Activated CD4-positive, alpha-beta T cell treated with anti-CD3 and anti-CD28 coated beads, Interleukin-2, amount 10 ng/mL, durations not matched to agents 24 days and 14 days (primary cell): ENCODE results near the gene CALCOCO1. TPM values are rescaled to one million over a fixed set of nuclear protein-coding genes. Genes with fewer than 3 reads are reported as not detected.

Experiments
- DNase-seq: peaks from one replicate; pipeline ENCODE4 v3.0.0; 2022
- H3K27ac Mint-ChIP-seq: one replicate; pipeline ENCODE4 v1.8.0; 2022; ENCODE audit warnings: mild to moderate bottlenecking, mixed read lengths
- H3K27me3 Mint-ChIP-seq: one replicate; pipeline ENCODE4 v1.8.0; 2022; ENCODE audit warnings: mixed read lengths
- H3K36me3 Mint-ChIP-seq: one replicate; pipeline ENCODE4 v1.8.0; 2022; ENCODE audit warnings: low read depth, mild to moderate bottlenecking, mixed read lengths
- H3K4me1 Mint-ChIP-seq: one replicate; pipeline ENCODE4 v1.8.0; 2021; ENCODE audit warnings: mixed read lengths
- H3K4me3 Mint-ChIP-seq: one replicate; pipeline ENCODE4 v1.8.0; 2022; ENCODE audit warnings: mild to moderate bottlenecking, moderate library complexity, mixed read lengths
- H3K9me3 Mint-ChIP-seq: one replicate; pipeline ENCODE4 v1.8.0; 2021; ENCODE audit warnings: mixed read lengths
- intact Hi-C: fragments of 100-400 bp; cut with micrococcal nuclease; formaldehyde crosslinking; loops from one replicate; pipeline ENCODE4 v1.15.1; 2023
- total RNA-seq: library from RNA; stranded (reverse); gene quantifications from 2 replicates; pipeline ENCODE4 v1.2.3, GENCODE V29; 2022

The CALCOCO1 gene
- total RNA-seq, 1 donor from 2014 or later, result 15.2 TPM

DNA sequence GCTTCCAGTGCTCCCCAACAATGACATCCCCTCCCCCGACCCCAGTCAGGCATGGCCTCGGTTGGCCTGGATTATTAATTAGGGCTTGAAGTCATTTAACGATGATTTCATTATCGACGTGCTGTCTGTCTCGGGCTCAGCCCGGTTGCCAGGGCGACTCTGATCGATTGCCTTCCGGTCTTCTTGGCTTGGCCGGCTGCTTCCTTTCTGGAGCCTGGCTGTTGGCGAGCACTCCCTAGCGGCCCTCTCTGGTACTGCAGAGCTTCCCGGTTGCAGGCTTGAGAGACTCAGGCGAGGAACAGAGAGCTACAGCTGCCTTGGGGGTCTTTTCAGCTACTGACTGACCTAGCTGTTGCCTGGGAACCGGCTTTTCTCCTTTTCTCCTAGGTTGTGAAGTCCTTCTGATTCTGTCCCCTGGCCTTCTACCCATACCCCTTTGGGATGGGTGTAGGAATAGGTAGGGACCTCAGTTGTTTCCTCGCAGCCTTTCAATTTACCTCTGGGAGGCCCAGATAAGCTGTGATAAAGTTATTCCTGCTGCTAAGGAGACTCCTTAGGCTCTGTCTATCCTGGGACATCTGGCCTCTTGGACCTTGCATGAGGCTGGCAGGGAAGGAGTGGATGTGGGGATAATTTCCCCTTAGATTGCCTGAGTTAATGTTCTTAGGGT is 30.0 kb upstream of the CALCOCO1 start:
- Mint-ChIP-seq H3K9me3 (no peaks in the 10 kb centered on the region), H3K27ac (peak overlapping the region; percentile 52), H3K4me3 (peak overlapping the region; percentile 43), H3K27me3 (peaks cover 37% of the 10 kb centered on the region), H3K4me1 (peaks cover 32% of the 10 kb centered on the region), H3K36me3 (no peaks in the 10 kb centered on the region)
- peak; percentile 95 for DNase-seq
- intact Hi-C loops, result loop anchor here (1.0 to 5.0 kb wide), 2 partner anchors 11 to 130 kb away; partner anchors contain the start of gene ATF7

DNA sequence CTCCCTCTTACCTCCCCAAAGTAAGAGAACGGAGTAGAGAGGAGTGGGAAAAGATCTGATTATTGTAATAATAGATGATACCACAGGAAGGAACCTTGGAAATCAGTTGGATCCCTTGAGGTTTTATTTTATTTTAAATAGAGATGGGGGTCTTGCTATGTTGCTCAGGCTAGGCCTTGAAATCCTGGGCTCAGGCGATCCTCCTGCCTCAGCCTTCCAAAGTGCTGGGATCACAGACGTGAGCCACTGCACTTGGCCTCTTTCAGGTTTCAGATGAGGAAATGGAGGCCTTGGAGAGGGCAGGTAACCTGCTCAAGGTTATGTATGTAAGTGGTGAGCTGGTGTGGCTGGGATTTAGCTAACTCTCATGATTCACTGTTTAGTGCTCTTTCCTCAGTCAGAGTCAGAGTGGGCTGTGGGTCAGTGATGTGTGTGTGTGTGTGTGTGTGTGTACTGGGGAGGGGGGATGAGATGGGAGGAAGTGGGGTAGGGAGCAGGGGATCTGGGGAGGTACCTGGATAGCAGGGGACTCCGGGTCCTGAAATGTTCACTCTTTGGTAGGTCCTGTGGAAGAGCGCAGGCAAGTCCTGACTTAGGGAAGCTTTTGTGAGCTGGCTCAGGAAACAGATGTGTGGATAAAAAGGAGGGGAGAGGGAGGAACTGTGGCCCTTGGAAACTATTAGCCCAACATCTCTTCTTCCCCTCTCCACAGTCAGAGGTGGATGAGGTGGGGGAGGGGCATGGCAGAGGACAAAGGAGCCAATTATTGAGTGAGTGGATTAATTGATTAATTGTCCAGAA is 29.2 kb upstream of the CALCOCO1 start:
- Mint-ChIP-seq H3K4me3 (peak overlapping the region; percentile 12), H3K27ac (peak overlapping the region; percentile 68)
- DNase-seq, result no peak

DNA sequence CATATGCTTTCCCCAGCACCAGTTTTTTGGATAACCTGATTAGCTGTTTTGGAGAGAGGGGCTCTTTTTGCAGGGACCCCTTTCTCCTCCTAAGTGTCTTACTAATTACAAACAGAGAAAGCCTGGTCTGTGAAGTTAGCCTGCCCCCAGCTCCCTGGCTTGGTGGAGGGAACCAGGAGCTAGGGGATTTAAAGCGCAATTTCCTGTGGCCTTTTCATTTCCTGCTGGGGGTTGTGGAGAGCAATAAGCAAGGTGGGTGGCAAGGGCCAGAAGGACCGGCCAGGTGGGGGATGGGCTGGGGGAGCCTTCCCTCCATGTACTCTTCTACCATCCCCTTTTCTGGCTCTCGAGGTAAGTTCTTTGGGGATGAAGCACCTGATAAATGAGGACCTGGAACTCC is 28.6 kb upstream of the CALCOCO1 start:
- H3K4me1 Mint-ChIP-seq, result peaks cover 33% of the 10 kb centered on the region
- H3K27me3 Mint-ChIP-seq, result peaks cover 32% of the 10 kb centered on the region
- no peak overlapping the region for H3K27ac Mint-ChIP-seq
- DNase-seq, result no peak
- H3K36me3 Mint-ChIP-seq, result no peaks in the 10 kb centered on the region
- peak overlapping the region; percentile 11 for H3K4me3 Mint-ChIP-seq
- H3K9me3 Mint-ChIP-seq, result no peaks in the 10 kb centered on the region
- intact Hi-C loops, result loop anchor here (5.0 kb wide), 1 partner anchor 129 kb away; the partner anchor contains the start of gene ATF7

More for the DNA sequence above, 29.2 kb upstream of the CALCOCO1 start:
- Mint-ChIP-seq H3K9me3 (no peaks in the 10 kb centered on the region), H3K36me3 (no peaks in the 10 kb centered on the region), H3K4me1 (peaks cover 33% of the 10 kb centered on the region), H3K27me3 (peaks cover 36% of the 10 kb centered on the region)
- intact Hi-C loops, result loop anchor here (1.0 to 5.0 kb wide), 2 partner anchors 10 to 129 kb away; partner anchors contain the start of gene ATF7

DNA sequence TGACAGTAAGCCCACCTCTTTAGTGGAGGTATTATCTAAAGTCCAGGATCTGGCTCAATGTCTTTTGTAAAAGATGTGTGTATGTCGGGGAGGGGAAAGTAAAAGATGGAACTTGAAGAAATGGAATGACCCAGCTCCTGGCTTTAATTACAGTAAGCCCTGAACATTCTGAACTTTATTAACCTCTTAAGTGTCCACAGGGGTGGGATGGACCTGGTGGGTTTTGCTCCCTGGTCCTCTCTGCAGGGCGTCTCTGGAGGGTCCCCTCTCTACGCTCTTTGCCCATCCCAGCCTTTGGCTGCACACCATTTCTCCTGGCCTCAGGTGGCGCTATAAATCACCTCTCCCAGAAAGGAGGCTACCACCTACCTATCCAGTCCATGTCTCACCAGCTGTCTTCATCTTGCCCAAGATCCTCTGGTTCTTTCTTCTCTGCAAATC is 28.2 kb upstream of the CALCOCO1 start:
- Mint-ChIP-seq H3K27ac (no peak overlapping the region), H3K27me3 (peaks cover 29% of the 10 kb centered on the region), H3K9me3 (no peaks in the 10 kb centered on the region), H3K4me1 (peaks cover 33% of the 10 kb centered on the region), H3K36me3 (no peaks in the 10 kb centered on the region), H3K4me3 (no peak overlapping the region)
- intact Hi-C loops, result loop anchor here (5.0 kb wide), 1 partner anchor 128 kb away; the partner anchor contains the start of gene ATF7
- DNase-seq, result no peak

DNA sequence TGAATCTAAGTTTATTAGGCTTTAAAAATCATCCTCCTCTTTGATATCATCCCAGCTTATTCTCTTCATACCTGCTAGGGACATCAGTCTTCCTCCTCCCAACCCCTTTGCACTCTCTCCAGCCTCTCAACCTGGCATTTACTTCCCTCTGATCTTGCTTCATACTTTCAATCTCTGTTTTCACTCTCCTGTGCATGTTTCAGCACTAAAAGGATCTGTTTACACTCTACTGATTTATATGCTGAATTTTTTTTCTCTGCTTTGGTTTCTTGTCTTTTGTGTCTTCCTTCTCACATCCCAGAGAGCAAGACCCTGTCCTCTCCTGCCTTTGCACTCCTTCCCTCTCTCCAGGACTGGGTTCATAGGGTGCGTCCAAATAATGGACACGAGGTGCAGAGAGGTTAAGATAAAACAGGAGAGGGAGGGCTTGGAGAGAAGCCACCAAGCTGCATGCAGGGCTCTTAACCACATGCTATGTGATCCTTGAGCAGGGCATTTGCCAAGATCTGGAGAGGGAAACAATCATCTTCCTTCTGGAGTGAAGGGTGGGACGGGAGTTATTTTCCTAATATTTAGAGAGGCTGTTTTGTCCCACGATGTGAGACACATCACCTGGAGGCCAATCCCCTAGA is 27.5 kb upstream of the CALCOCO1 start:
- no peak for DNase-seq
- no peak overlapping the region for H3K4me3 Mint-ChIP-seq
- H3K27ac Mint-ChIP-seq, result no peak overlapping the region
- H3K4me1 Mint-ChIP-seq, result peaks cover 33% of the 10 kb centered on the region
- no peaks in the 10 kb centered on the region for H3K36me3 Mint-ChIP-seq
- peaks cover 24% of the 10 kb centered on the region for H3K27me3 Mint-ChIP-seq
- H3K9me3 Mint-ChIP-seq, result no peaks in the 10 kb centered on the region
- intact Hi-C loops, result loop anchor here (5.0 kb wide), 1 partner anchor 127 kb away; the partner anchor contains the start of gene ATF7

DNA sequence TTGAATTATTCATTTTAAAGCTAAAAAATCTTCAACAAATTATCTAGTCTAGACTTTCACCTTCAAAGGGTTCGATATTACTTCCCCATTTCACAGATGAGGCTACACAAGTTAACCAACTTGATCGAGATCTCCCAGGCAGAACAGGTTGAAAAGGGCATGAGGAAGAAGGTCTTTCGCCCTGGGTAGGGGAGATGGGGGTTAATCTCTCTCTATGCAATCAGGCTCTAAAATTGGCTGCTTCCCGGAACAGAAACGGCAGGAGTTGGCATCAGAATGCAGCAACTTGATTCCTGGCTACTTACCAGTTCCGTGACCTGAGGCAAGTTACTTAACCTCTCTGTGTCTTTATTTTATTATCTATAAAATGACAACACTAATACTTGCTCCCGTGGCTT is 26.9 kb upstream of the CALCOCO1 start:
- H3K27ac Mint-ChIP-seq, result no peak overlapping the region
- DNase-seq, result no peak
- intact Hi-C loops, result no loop called here
- H3K4me1 Mint-ChIP-seq, result peaks cover 33% of the 10 kb centered on the region
- H3K9me3 Mint-ChIP-seq, result no peaks in the 10 kb centered on the region
- no peaks in the 10 kb centered on the region for H3K36me3 Mint-ChIP-seq
- peaks cover 19% of the 10 kb centered on the region for H3K27me3 Mint-ChIP-seq
- no peak overlapping the region for H3K4me3 Mint-ChIP-seq

DNA sequence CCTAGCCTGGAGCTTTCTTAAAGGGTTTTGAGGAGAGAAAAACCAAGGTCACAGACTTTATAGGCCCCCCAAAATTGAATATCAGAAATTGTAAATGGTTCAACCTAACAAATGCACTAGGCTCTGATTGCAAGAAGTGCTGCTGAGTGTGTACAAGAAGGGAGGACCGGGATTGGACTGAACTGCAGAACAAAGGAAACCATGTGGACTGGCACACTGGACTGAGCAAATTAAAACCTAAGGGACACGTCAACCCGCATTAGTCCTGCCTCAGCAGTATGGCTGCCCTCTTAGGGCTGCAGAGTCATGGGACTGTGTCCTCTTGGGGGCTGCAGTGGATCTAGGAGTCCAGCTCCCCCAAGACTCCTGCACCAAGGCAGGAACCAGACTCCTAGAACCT is 25.4 kb upstream of the CALCOCO1 start:
- no peaks in the 10 kb centered on the region for H3K36me3 Mint-ChIP-seq
- H3K27ac Mint-ChIP-seq, result no peak overlapping the region
- H3K27me3 Mint-ChIP-seq, result peaks cover 5% of the 10 kb centered on the region
- no peak for DNase-seq
- H3K9me3 Mint-ChIP-seq, result no peaks in the 10 kb centered on the region
- intact Hi-C loops, result no loop called here
- H3K4me1 Mint-ChIP-seq, result peaks cover 25% of the 10 kb centered on the region
- no peak overlapping the region for H3K4me3 Mint-ChIP-seq

DNA sequence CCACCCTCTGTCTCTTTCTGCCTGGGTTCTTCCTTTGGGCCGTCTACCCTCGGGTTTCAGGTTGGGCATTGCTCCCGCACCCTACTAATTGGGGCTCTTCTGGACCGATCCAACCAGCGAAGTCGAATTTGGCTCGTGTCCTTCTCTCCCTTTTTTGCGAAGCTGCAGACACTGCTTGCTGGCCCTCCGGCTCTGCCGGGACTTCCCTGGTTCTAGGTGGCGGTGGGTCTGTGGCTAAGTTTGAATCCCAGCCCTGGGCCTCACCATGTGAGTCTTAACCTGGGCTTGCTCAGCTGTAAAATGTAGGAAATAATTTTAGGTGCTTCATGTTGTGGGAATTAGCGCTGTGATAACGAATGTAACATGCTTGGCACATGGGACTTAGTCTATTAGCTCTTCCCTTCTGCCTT is 24.9 kb upstream of the CALCOCO1 start:
- intact Hi-C loops, result no loop called here

DNA sequence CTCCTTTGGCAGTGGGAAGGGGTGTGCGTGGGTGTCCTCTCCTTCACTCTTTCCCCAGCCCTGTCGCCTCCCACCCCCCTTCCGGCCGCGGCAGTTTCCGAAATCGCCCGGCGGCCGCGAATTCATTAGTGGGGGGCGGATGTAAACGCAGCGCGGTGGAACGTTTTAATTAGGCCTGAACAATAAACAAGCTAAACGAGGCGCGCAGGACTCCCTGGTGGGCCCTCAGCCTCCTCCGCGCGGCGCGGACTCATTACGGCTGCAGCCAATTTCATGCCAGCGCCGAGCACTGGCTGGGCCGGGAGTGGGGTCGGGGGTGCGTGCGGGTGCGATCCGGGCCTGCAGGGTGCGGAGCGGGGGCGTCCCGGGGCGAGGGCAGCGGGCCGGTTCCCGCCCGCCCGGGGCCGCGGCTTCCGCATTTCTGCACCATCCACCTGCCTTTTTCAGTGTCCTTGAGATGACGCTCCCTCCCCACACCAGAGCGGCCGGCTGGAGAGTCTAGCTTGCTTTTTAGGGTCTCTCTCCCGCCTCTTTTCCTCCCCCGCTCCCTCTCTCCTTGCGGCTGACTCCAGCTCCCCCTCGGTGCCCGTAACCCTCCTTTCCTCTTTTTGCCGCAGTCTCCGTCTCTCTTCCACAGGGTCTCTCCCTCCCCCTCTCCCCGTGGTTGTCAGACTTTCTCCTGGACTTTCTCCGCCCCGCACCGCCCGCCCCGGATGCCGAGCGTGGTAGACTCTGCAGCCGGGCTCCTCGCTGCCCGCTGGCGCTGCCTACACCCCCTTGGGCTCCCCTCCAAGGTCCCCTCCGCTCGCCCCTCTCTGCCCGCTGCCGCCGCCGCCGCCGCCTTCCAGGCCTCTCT is 24.3 kb upstream of the CALCOCO1 start, which contains the start of gene CISTR:
CISTR (minus strand) TSS at position 644 of the 856 bp plus-strand sequence.
- Mint-ChIP-seq H3K9me3 (no peaks in the 10 kb centered on the region), H3K27me3 (peaks cover 5% of the 10 kb centered on the region), H3K27ac (no peak within 1 kb of the TSS), H3K36me3 (no peaks in the 10 kb centered on the region), H3K4me1 (peaks cover 26% of the 10 kb centered on the region), H3K4me3 (no peak within 1 kb of the TSS)
- peak; percentile 74 for DNase-seq
- intact Hi-C loops, result no loop called here

More for the DNA sequence above, 24.9 kb upstream of the CALCOCO1 start:
- Mint-ChIP-seq H3K4me3 (no peak overlapping the region), H3K36me3 (no peaks in the 10 kb centered on the region), H3K4me1 (peaks cover 27% of the 10 kb centered on the region), H3K27me3 (peaks cover 5% of the 10 kb centered on the region), H3K27ac (no peak overlapping the region), H3K9me3 (no peaks in the 10 kb centered on the region)
- no peak for DNase-seq

DNA sequence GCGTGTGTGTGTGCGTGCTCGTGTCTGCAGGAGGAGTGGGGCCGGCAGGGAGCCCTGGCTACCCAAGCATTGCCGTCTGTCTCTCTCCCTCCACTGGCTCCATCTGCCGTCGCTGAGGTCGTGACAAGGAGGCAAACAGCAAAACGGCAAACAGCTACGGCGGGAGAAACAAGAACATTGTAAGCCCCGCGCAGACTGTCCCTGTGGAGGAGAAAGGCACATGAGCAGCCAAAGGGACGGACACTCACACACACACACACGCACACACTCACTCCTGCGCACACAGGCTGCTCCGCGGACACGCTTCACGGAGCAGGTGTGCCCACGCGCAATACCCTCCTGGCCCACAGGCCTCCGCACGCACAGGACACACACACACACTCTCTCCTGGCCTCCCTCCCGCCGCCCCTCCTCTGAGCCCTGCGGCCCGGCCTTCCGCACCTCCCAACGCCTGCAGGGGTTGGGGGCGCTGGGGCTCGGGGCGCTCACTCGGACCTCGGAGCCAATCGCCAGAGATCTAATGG is 23.6 kb upstream of the CALCOCO1 start:
- Mint-ChIP-seq H3K4me3 (no peak overlapping the region), H3K4me1 (peaks cover 22% of the 10 kb centered on the region), H3K27ac (no peak overlapping the region), H3K27me3 (peaks cover 9% of the 10 kb centered on the region), H3K36me3 (no peaks in the 10 kb centered on the region), H3K9me3 (no peaks in the 10 kb centered on the region)
- intact Hi-C loops, result no loop called here
- DNase-seq, result no peak

DNA sequence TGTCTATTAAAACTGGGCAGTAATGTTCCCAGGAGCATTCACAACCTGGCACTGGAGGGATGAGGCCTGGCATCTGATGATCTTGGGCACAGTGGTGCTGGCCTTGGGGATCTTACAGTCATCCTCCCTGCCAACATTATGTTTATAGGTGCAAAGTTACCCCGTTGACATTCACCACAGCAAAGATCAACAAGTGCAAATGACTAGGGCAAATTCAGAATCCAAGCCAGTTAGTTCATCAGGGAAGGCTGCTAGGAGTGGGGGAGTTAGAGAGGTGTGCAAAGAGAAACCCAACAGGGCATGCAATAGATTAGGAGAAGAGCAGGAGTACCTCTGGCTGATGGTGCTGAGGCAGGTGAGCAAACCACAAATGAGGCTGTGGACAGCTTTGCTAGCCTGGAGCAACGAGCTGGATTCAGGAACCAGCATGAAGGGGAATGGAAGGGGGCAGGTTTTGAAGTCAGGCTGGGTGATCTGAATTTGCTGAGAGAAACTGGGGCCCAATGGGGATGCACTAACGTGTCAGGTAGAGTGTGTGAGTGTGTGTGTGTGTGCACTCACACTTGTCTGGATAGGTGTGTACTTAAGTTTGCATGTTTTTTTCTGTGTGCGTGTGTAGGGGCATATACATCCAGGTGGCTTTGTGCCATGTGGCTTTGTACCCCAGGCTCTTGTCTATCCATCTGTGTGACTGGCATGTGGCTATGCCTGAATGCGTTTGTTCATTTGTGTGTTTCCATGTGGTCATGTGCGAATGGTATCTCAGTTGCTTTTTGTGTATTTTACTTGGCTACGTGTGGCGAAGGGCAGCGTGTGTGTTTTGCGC is 22.9 kb upstream of the CALCOCO1 start:
- no peaks in the 10 kb centered on the region for H3K36me3 Mint-ChIP-seq
- no peak overlapping the region for H3K4me3 Mint-ChIP-seq
- peak; percentile 56 for DNase-seq
- H3K9me3 Mint-ChIP-seq, result no peaks in the 10 kb centered on the region
- no peak overlapping the region for H3K27ac Mint-ChIP-seq
- intact Hi-C loops, result loop anchor here (5.0 kb wide), 1 partner anchor 208 kb away; no protein-coding TSS in a partner anchor
- H3K4me1 Mint-ChIP-seq, result peaks cover 15% of the 10 kb centered on the region
- H3K27me3 Mint-ChIP-seq, result peaks cover 13% of the 10 kb centered on the region
